NT2/D1 (cell line): ENCODE measurements around the gene RBP2.

Experiments
- SUZ12 ChIP-seq: IDR thresholded peaks from 2 replicates; pipeline ENCODE4 v1.6.1; 2011; ENCODE audit not compliant: insufficient read length, insufficient read depth; ENCODE audit errors: extremely low read depth
- YY1 ChIP-seq: IDR thresholded peaks from 2 replicates; pipeline ENCODE4 v1.6.1; 2011; ENCODE audit not compliant: insufficient read length, insufficient read depth
- ZNF274 ChIP-seq: IDR thresholded peaks from 2 replicates; pipeline ENCODE4 v1.6.1; 2011; ENCODE audit warnings: mild to moderate bottlenecking, low read depth, low read length

DNA sequence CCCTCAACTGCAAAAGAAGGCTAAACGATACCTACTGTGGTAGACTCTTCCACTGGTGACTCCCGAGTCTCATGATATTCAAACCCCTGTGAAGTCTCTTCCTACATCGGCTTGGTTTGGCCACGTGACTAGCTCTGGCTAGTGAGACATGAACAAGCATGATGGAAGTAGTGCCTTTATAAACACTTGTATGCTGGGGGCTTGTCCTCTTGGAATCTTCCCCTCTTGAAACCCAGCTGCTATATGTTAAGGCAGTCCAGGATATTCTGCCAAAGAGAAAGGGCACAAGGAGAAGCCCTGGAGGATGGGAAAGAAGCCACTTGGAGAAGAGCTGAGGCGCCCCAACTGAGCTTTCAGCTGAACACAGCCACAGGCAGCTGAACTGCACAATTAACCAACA, 46.9 kb upstream of the RBP2 start:
- no peak for TF ChIP-seq SUZ12
- TF ChIP-seq ZNF274: no peak
- no peak for TF ChIP-seq YY1
